Omental fat pad (tissue), 4 donors: ENCODE measurements around the gene CCL2. TPM values are rescaled to one million over a fixed set of nuclear protein-coding genes. Genes with fewer than 3 reads are reported as not detected.

Experiments used
- ATAC-seq: fragments of 150-250 bp; one replicate; pipeline ENCODE4 v1.9.1; 2016; ENCODE audit warnings: mild to moderate bottlenecking, moderate library complexity; ENCODE audit not compliant: low FRiP score
- DNase-seq: peaks from one replicate; pipeline ENCODE4 v3.0.0-alpha.2; 2019; ENCODE audit warnings: low spot score
- CTCF ChIP-seq, 3 donors: fragments of 450-650 bp; IDR thresholded peaks; one replicate each; pipeline ENCODE4 v1.5.1; 2016 to 2017; ENCODE audit warnings: antibody characterized with exemption in 3 of 3, mild to moderate bottlenecking in 3 of 3, moderate library complexity in 2 of 3
- total RNA-seq, 4 donors: library from RNA; depleted of rRNA; stranded (reverse); fragments of >200 nt; gene quantifications; one replicate each; pipeline ENCODE4 v1.1.0, GENCODE V29; 2016

Gene CCL2
- total RNA-seq, 4 donors from 2014 or later, result 39.8 to 556 (median 227) TPM

- DNase-seq (peak; percentile 85), ATAC-seq (peak; percentile 65)
- TF ChIP-seq CTCF (IDR thresholded peaks at IDR 0.05), result no peak
Measured at GRCh38 chr17:34252444-34253138, 2.5 kb upstream of the CCL2 start.

DNA sequence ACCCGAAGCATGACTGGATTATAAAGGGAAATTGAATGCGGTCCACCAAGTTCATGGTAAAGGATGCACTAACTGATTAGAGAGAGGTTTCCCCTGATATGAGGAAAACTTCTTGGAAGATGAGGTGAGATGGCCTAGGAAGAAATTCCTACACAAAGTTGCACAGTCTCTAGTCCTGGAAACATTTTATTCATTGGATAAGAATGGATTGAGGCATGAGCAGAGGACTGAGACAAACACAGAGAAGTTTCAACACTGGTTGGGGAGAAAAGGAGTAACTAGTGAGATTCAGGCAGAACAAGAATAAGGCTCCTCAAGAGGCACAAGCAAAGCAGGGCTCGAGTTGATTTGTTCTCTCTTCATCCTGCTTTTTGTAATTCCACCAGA is 2.0 kb upstream of the CCL2 start:
- DNase-seq, result no peak
- no peak for TF ChIP-seq CTCF (IDR thresholded peaks at IDR 0.05)
- ATAC-seq, result no peak

GRCh38 chr17:34254146-34254545 is 939 bp upstream of the CCL2 start:
- no peak for DNase-seq
- no peak for TF ChIP-seq CTCF (IDR thresholded peaks at IDR 0.05)
- ATAC-seq, result peak; percentile 23

DNA sequence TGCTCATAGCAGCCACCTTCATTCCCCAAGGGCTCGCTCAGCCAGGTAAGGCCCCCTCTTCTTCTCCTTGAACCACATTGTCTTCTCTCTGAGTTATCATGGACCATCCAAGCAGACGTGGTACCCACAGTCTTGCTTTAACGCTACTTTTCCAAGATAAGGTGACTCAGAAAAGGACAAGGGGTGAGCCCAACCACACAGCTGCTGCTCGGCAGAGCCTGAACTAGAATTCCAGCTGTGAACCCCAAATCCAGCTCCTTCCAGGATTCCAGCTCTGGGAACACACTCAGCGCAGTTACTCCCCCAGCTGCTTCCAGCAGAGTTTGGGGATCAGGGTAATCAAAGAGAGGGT is 272 bp downstream of the CCL2 start:
- no peak for DNase-seq
- TF ChIP-seq CTCF (IDR thresholded peaks at IDR 0.05), result no peak
- ATAC-seq, result no peak

DNA sequence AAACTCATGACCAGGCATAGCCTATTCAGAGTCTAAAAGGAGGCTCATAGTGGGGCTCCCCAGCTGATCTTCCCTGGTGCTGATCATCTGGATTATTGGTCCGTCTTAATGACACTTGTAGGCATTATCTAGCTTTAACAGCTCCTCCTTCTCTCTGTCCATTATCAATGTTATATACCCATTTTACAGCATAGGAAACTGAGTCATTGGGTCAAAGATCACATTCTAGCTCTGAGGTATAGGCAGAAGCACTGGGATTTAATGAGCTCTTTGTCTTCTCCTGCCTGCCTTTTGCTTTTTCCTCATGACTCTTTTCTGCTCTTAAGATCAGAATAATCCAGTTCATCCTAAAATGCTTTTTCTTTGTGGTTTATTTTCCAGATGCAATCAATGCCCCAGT is 756 bp downstream of the CCL2 start:
- ATAC-seq (no peak), DNase-seq (no peak)
- TF ChIP-seq CTCF (IDR thresholded peaks at IDR 0.05), result no peak

DNA sequence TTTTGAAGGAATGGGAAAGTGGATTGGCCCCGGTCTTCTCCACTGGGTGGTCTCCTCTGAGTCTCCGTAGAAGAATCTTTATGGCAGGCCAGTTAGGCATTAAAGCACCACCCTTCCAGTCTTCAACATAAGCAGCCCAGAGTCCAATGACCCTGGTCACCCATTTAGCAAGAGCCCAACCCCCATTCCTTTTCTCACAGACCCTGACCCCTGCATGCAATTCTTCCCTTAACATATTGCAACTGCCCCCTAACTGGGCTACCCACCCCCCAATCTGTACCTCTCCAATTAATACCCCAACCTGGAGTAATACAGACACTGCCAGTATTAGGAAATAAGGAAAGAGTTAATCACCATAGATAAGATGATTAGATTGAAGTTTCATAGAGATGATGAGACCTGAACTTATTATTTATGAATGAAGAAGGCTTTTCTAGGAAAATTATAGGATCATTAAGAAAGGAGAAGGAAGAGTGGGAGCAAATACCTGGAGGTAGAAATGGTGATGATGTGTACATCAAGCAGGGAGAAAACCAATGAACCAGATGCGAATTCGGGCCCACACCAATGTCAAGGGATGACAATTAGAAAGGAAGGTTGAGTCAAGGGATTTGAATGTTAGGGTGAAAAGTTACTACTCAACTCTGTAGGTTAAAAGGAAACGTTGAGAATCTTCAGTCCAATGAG is 2.4 kb downstream of the CCL2 start:
- no peak for TF ChIP-seq CTCF (IDR thresholded peaks at IDR 0.05)
- no peak for DNase-seq
- no peak for ATAC-seq

- no peak for TF ChIP-seq CTCF (IDR thresholded peaks at IDR 0.05)
- no peak for DNase-seq
- no peak for ATAC-seq
Measured at GRCh38 chr17:34257986-34258326, 2.9 kb downstream of the CCL2 start.
